T-helper 2 cell treated with Interferon-gamma antibody and Interleukin-4, amounts not matched to agents 100 ng/mL and 5 ng/mL, for 36 hours (primary cell): ENCODE results near the gene POLD2. TPM values are rescaled to one million over a fixed set of nuclear protein-coding genes. Genes with fewer than 3 reads are reported as not detected.

Experiments
- intact Hi-C: fragments of 100-400 bp; cut with micrococcal nuclease; formaldehyde crosslinking; loops from one replicate; pipeline ENCODE4 v1.15.1; 2023
- total RNA-seq: library from RNA; stranded (reverse); gene quantifications from 2 replicates; pipeline ENCODE4 v1.2.3, GENCODE V29; 2022

Gene POLD2
- total RNA-seq, 1 donor from 2014 or later = 142 TPM

- intact Hi-C loops = no loop called here
Measured at GRCh38 chr7:44102846-44103565, 20.3 kb downstream of the POLD2 start.

GRCh38 chr7:44101966-44102845 lies 21.1 kb downstream of the POLD2 start:
- intact Hi-C loops = no loop called here

GRCh38 chr7:44101303-44101965 lies 21.9 kb downstream of the POLD2 start:
- intact Hi-C loops = no loop called here

GRCh38 chr7:44100458-44101302 lies 22.7 kb downstream of the POLD2 start:
- intact Hi-C loops = no loop called here

- intact Hi-C loops = no loop called here
Measured at GRCh38 chr7:44099669-44100068, 23.7 kb downstream of the POLD2 start.

- intact Hi-C loops = no loop called here
Measured at GRCh38 chr7:44098092-44099068, 25.0 kb downstream of the POLD2 start.

GRCh38 chr7:44097064-44097932 lies 26.1 kb downstream of the POLD2 start:
- intact Hi-C loops = loop anchor here (1.0 kb wide), 1 partner anchor 15 kb away; the partner anchor contains the start of gene POLM

GRCh38 chr7:44096326-44096881 lies 26.9 kb downstream of the POLD2 start:
- intact Hi-C loops = no loop called here

- intact Hi-C loops = no loop called here
Measured at GRCh38 chr7:44095781-44096180, 27.6 kb downstream of the POLD2 start.

- intact Hi-C loops = no loop called here
Measured at GRCh38 chr7:44094883-44095592, 28.3 kb downstream of the POLD2 start.

GRCh38 chr7:44094365-44094764 lies 29.0 kb downstream of the POLD2 start:
- intact Hi-C loops = no loop called here

- intact Hi-C loops = no loop called here
Measured at GRCh38 chr7:44093102-44093641, 30.2 kb downstream of the POLD2 start.

- intact Hi-C loops = loop anchor here (10.0 kb wide), 1 partner anchor 547 kb away; no protein-coding TSS in a partner anchor
Measured at GRCh38 chr7:44087911-44088838, 35.2 kb downstream of the POLD2 start.

- intact Hi-C loops = loop anchor here (10.0 kb wide), 1 partner anchor 548 kb away; no protein-coding TSS in a partner anchor
Measured at GRCh38 chr7:44086627-44087026, 36.7 kb downstream of the POLD2 start.

GRCh38 chr7:44085546-44085945 lies 37.8 kb downstream of the POLD2 start:
- intact Hi-C loops = loop anchor here (10.0 kb wide), 1 partner anchor 549 kb away; no protein-coding TSS in a partner anchor

- intact Hi-C loops = loop anchor here (5.0 to 10.0 kb wide), 3 partner anchors 327 to 550 kb away; partner anchors contain the start of genes BLVRA and TMED4
Measured at GRCh38 chr7:44084701-44085100, 38.6 kb downstream of the POLD2 start.
